A549 (cell line): Measurements from ENCODE around the gene SLC22A7.

Experiments
- CBX8 ChIP-seq: fragments of 200-600 bp; sonication (generic); IDR thresholded peaks from 2 replicates; pipeline ENCODE4 v1.6.1; 2016
- KDM1A ChIP-seq: fragments of 200-600 bp; sonication (generic); IDR thresholded peaks from 2 replicates; pipeline ENCODE4 v1.6.1; 2016; ENCODE audit warnings: low read depth, mild to moderate bottlenecking

- TF ChIP-seq CBX8, result no peak
- TF ChIP-seq KDM1A, result no peak
Measured at GRCh38 chr6:43307451-43308100, 9.5 kb downstream of the SLC22A7 start.
